ENCODE data around the gene SFTPB. TPM values are rescaled to one million over a fixed set of nuclear protein-coding genes. Genes with fewer than 3 reads are reported as not detected.
"Not testable (repeated sequence)": the region's sequence is repeated elsewhere in the genome, so short reads cannot be mapped to it uniquely, and the experiment has no call there.

Gene SFTPB
- total RNA-seq (2022) (not detected in 2 replicates), Bru-seq, nascent RNA (not detected), BruChase-seq, experiment 1, labeled RNA remaining after a 6-hour chase (not detected), BruChase-seq, experiment 2, labeled RNA remaining after a 2-hour chase (not detected)
- long read RNA-seq: 0 reads

DNA sequence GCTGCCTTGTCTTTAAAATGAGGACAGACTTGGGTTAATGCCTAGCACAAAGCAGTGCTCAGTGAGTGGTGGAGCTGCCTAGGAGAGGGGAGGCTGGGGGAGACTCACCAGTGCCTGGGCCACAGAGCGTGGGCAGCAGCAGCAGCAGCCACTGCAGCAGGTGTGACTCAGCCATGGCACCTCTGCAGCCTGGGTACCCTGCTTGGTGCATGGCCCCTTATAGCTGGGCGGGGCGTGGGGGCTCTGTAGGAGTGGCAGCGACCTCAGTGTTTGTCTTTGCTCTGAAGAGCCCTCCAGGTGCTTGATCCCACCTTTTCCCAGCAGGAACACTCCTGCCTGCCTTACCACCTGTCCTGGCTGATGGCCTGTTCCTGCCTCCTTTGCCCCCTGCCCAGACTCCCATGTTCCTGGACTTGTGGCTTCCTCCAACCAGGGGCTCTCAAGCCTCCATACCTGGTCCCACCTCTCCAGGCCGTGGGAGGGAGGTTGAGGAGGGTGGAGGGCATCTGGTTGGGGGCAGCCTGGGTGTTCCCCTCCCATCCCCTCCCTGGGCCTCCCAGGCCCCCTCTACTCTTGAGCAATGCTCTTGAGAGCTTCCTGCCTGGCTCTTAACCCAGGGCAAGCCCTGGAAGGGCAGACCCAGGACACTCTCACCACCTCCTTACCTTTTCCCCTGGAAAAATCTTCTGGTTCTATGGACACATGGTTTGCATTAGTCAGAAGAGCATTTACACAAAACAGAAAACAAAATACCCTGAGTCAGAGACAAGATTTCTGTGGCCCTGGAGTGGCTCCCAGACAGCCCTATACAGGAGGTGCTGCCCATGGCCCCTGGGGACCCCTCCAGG lies at the start of gene SFTPB:
Gene SFTPB, minus strand, starts transcription at position 191 of the 848 bp plus-strand sequence. Its CDS starts 16 bp downstream, at position 175.
- no peaks in the 10 kb centered on the region for H3K36me3 Mint-ChIP-seq (ENCODE audit: insufficient read depth, unreplicated experiment)
- intact Hi-C loops (cut with micrococcal nuclease; ENCODE audit: unreplicated experiment): loop anchor here (1.0 kb wide), 1 partner anchor 15 kb away; no protein-coding TSS in a partner anchor
- no TSS peak for BruUV-seq (replicated peaks)
- DNase-seq: no peak
- no peak within 1 kb of the TSS for H3K27ac Mint-ChIP-seq (ENCODE audit: unreplicated experiment)
- TF ChIP-seq, protein P1, sequence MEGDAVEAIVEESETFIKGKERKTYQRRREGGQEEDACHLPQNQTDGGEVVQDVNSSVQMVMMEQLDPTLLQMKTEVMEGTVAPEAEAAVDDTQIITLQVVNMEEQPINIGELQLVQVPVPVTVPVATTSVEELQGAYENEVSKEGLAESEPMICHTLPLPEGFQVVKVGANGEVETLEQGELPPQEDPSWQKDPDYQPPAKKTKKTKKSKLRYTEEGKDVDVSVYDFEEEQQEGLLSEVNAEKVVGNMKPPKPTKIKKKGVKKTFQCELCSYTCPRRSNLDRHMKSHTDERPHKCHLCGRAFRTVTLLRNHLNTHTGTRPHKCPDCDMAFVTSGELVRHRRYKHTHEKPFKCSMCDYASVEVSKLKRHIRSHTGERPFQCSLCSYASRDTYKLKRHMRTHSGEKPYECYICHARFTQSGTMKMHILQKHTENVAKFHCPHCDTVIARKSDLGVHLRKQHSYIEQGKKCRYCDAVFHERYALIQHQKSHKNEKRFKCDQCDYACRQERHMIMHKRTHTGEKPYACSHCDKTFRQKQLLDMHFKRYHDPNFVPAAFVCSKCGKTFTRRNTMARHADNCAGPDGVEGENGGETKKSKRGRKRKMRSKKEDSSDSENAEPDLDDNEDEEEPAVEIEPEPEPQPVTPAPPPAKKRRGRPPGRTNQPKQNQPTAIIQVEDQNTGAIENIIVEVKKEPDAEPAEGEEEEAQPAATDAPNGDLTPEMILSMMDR (IDR thresholded peaks at IDR 0.05; ENCODE audit: unreplicated experiment): no peak
- no peak within 1 kb of the TSS for H3K4me3 Mint-ChIP-seq (ENCODE audit: low read depth, unreplicated experiment)
- no peaks in the 10 kb centered on the region for H3K9me3 Mint-ChIP-seq (ENCODE audit: low read depth, unreplicated experiment)
- peaks cover 40% of the 10 kb centered on the region for H3K27me3 Mint-ChIP-seq (ENCODE audit: unreplicated experiment)
- CTCF ChIA-PET: no interaction called here
- H3K4me1 Mint-ChIP-seq (ENCODE audit: low read depth, unreplicated experiment): peaks cover 8% of the 10 kb centered on the region

DNA sequence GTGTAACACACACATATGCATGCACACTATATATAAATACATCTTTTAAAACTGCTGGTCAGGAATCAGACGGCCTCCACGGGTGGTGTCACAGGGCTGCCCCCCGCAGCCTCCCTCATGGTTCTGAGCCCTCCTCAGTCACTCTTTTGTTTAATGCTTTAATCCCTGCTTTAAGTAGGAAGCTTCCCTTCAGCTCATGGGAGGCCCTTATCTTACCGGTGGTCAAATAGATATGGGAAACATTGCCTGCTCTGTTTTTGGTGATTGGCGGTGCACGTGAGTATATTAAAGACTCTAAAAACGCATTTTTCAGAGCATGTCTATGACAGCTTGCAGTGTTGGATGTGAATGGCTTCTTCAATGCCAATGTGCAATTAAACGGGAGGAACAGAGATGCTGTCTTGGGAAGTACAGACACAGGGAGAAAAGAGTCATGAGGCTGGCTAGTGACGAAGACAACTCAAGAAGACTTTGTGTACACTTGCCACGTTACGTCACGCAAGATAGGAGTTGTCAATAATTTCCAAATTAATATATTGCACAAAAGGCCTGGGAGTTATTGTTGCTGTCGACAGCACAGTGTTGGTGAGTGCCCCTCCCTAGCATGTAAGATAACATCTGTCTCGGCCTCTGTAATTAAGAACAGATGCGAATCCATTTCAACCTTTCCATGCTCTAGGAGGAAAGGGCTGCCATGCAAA lies 49.5 kb upstream of the SFTPB start:
- Mint-ChIP-seq H3K27ac (ENCODE audit: unreplicated experiment) (no peak overlapping the region), H3K27me3 (ENCODE audit: unreplicated experiment) (peaks cover 43% of the 10 kb centered on the region), H3K36me3 (ENCODE audit: insufficient read depth, unreplicated experiment) (no peaks in the 10 kb centered on the region), H3K4me1 (ENCODE audit: low read depth, unreplicated experiment) (peaks cover 11% of the 10 kb centered on the region), H3K9me3 (ENCODE audit: low read depth, unreplicated experiment) (peaks cover 4% of the 10 kb centered on the region), H3K4me3 (ENCODE audit: low read depth, unreplicated experiment) (no peak overlapping the region)
- BruUV-seq (replicated peaks): no TSS peak
- TF ChIP-seq, protein P1 (IDR thresholded peaks at IDR 0.05; ENCODE audit: unreplicated experiment): no peak
- intact Hi-C loops (cut with micrococcal nuclease; ENCODE audit: unreplicated experiment): no loop called here
- CTCF ChIA-PET: no interaction called here
- DNase-seq: no peak

DNA sequence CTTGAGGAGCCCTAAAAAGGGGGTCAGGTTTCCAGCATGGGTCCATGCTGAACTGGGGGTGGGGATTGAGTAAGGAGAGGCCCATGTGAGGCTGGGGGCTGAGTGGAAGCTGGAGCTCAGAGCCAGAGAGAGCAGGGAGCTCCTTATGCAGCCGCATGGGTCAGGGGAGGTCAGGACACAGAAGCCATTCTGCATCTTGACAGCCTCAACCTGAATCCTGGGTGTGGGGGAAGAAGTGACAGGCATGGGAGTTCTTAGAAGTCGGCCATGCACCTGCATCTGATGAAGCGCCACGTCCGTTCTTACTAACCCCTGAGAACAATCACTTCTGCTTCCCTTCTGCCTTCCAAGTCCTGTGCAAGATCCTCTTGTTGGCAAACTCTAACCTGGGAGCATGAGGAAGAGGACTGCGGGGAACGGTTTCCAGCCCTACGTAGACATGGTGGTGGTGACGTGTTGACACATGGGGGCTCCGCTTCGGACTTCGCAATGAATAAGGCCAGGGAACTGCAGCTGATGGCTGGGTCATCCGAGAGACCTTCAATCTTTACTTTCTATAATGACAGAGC lies 48.4 kb upstream of the SFTPB start:
- no peak for DNase-seq
- TF ChIP-seq, protein P1 (IDR thresholded peaks at IDR 0.05; ENCODE audit: unreplicated experiment): no peak
- Mint-ChIP-seq H3K27me3 (ENCODE audit: unreplicated experiment) (peaks cover 41% of the 10 kb centered on the region), H3K36me3 (ENCODE audit: insufficient read depth, unreplicated experiment) (no peaks in the 10 kb centered on the region), H3K27ac (ENCODE audit: unreplicated experiment) (no peak overlapping the region), H3K4me3 (ENCODE audit: low read depth, unreplicated experiment) (no peak overlapping the region), H3K9me3 (ENCODE audit: low read depth, unreplicated experiment) (peaks cover 4% of the 10 kb centered on the region), H3K4me1 (ENCODE audit: low read depth, unreplicated experiment) (peaks cover 11% of the 10 kb centered on the region)
- intact Hi-C loops (cut with micrococcal nuclease; ENCODE audit: unreplicated experiment): no loop called here
- CTCF ChIA-PET: no interaction called here
- no TSS peak for BruUV-seq (replicated peaks)

DNA sequence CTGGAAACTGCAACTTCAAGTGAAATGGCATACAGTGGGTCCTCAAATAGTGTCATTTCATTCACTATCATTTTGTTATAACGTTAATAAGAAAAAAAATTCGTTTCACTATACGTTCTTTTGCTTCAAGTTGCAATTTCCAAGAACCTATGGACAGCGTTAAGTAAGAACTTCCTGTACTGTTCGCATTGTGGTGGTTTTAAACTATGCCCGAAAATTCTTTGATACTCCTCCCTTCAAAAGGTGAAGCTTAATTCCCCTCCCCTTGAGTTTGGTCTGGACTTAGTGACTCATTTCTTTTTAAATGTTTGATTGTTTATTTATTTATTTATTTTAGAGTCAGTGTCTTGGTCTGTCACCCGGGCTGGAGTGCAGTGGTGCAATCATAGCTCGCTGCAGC lies 46.8 kb upstream of the SFTPB start:
- Mint-ChIP-seq H3K4me1 (ENCODE audit: low read depth, unreplicated experiment) (peaks cover 11% of the 10 kb centered on the region), H3K9me3 (ENCODE audit: low read depth, unreplicated experiment) (no peaks in the 10 kb centered on the region), H3K4me3 (ENCODE audit: low read depth, unreplicated experiment) (no peak overlapping the region), H3K27me3 (ENCODE audit: unreplicated experiment) (peaks cover 25% of the 10 kb centered on the region), H3K36me3 (ENCODE audit: insufficient read depth, unreplicated experiment) (no peaks in the 10 kb centered on the region), H3K27ac (ENCODE audit: unreplicated experiment) (no peak overlapping the region)
- intact Hi-C loops (cut with micrococcal nuclease; ENCODE audit: unreplicated experiment): no loop called here
- CTCF ChIA-PET: no interaction called here
- TF ChIP-seq, protein P1 (IDR thresholded peaks at IDR 0.05; ENCODE audit: unreplicated experiment): no peak
- DNase-seq: no peak
- no TSS peak for BruUV-seq (replicated peaks)

DNA sequence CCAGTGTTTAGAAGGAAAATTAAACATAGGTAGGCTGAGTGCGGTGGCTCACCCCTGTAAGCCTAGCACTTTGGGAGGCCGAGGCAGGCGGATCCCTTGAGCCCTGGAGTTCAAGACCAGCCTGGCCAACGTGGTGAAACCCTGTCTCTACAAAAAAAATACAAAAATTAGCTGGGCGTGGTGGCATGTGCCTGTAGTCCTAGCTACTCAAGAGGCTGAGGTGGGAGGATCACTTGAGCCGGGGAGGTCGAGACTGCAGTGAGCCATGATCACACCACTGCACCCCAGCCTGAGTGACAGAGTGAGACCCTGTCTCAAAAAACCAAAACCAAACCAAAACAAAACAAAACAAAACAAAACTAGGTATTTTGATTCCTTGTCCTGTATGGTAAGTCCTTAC lies 46.4 kb upstream of the SFTPB start:
- BruUV-seq (replicated peaks); intact Hi-C loops (cut with micrococcal nuclease; ENCODE audit: unreplicated experiment); H3K27ac Mint-ChIP-seq (ENCODE audit: unreplicated experiment); H3K36me3 Mint-ChIP-seq (ENCODE audit: insufficient read depth, unreplicated experiment); CTCF ChIA-PET; H3K9me3 Mint-ChIP-seq (ENCODE audit: low read depth, unreplicated experiment); DNase-seq; H3K4me3 Mint-ChIP-seq (ENCODE audit: low read depth, unreplicated experiment): not testable (repeated sequence)
- Mint-ChIP-seq H3K27me3 (ENCODE audit: unreplicated experiment) (peaks cover 21% of the 10 kb centered on the region), H3K4me1 (ENCODE audit: low read depth, unreplicated experiment) (peaks cover 11% of the 10 kb centered on the region)

All from Calu3 (cell line).